PC-9 (cell line): ENCODE results near the gene MSI2. TPM values are rescaled to one million over a fixed set of nuclear protein-coding genes. Genes with fewer than 3 reads are reported as not detected.
A peak's percentile ranks its signal among the peaks of the same experiment; 100 is the strongest.

Experiments
- BruUV-seq: library from RNA; stranded (reverse); fragments of 400-500 nt; replicated peaks from 2 replicates; lab custom pipeline; 2021; lab: Mats Ljungman, UMichigan
- CTCF ChIA-PET: fragments of 300-600 bp; sonication (Branson Sonifier 250); formaldehyde crosslinking; loops from one replicate; lab custom pipeline; 2022; ENCODE audit warnings: antibody characterized with exemption; lab: Charles Lee
- POLR2A ChIA-PET: fragments of 300-600 bp; sonication (Branson Sonifier 250); formaldehyde crosslinking; loops from one replicate; lab custom pipeline; 2022; ENCODE audit warnings: antibody characterized with exemption; ENCODE audit not compliant: unreplicated experiment; lab: Charles Lee
- DNase-seq, 2 experiments: peaks; one replicate each; pipeline versions ENCODE4 v3.0.0 to v3.0.0-alpha.2; 2015 to 2022; ENCODE audit warnings: mixed read lengths in 1 of 2
- H2AFZ ChIP-seq: fragments of 200-600 bp; sonication (generic); 2 replicates; pipeline ENCODE4 v1.8.1; 2017; ENCODE audit warnings: antibody characterized with exemption
- H3F3A ChIP-seq: fragments of 200-600 bp; sonication (generic); 2 replicates; pipeline ENCODE4 v1.8.1; 2017; ENCODE audit warnings: antibody characterized with exemption, mild to moderate bottlenecking, low read depth; ENCODE audit not compliant: insufficient read depth
- H3K27ac ChIP-seq: fragments of 200-600 bp; sonication (generic); 2 replicates; pipeline ENCODE4 v1.6.1; 2016; ENCODE audit warnings: mixed run types
- H3K27me3 ChIP-seq: fragments of 200-600 bp; sonication (generic); 2 replicates; pipeline ENCODE4 v1.6.1; 2016; ENCODE audit warnings: low read depth, mixed run types; ENCODE audit not compliant: insufficient read depth
- H3K36me3 ChIP-seq: fragments of 200-600 bp; sonication (generic); 2 replicates; pipeline ENCODE4 v1.6.1; 2016; ENCODE audit warnings: low read depth, mixed run types
- H3K4me1 ChIP-seq: fragments of 200-600 bp; sonication (generic); replicated peaks from 2 replicates; pipeline ENCODE4 v1.6.1; 2016; ENCODE audit warnings: mixed run types; ENCODE audit not compliant: insufficient read depth
- H3K4me2 ChIP-seq: fragments of 200-600 bp; sonication (generic); 2 replicates; pipeline ENCODE4 v1.6.1; 2017; ENCODE audit warnings: mixed run types
- H3K4me3 ChIP-seq: fragments of 200-600 bp; sonication (generic); 2 replicates; pipeline ENCODE4 v1.6.1; 2016; ENCODE audit warnings: mixed run types
- H3K79me2 ChIP-seq: fragments of 200-600 bp; sonication (generic); 2 replicates; pipeline ENCODE4 v1.6.1; 2017; ENCODE audit warnings: low read depth, mixed run types
- H3K9me2 ChIP-seq: fragments of 200-600 bp; sonication (generic); 2 replicates; pipeline ENCODE4 v1.8.1; 2017; ENCODE audit warnings: mild to moderate bottlenecking; ENCODE audit not compliant: insufficient read depth
- H3K9me3 ChIP-seq: fragments of 200-600 bp; sonication (generic); 2 replicates; pipeline ENCODE4 v1.8.1; 2016; ENCODE audit warnings: low read depth; ENCODE audit not compliant: insufficient read depth
- H4K20me1 ChIP-seq: fragments of 200-600 bp; sonication (generic); 2 replicates; pipeline ENCODE4 v1.8.1; 2017; ENCODE audit not compliant: insufficient read depth
- CTCF ChIP-seq: fragments of 200-600 bp; sonication (generic); conservative IDR thresholded peaks from 2 replicates; pipeline ENCODE4 v1.6.1; 2017; ENCODE audit warnings: mixed run types, antibody characterized with exemption, mild to moderate bottlenecking, moderate library complexity
- EZH2 ChIP-seq: fragments of 200-600 bp; sonication (generic); IDR thresholded peaks from 2 replicates; pipeline ENCODE4 v1.8.0; 2017; ENCODE audit warnings: antibody characterized with exemption, low read depth
- intact Hi-C: fragments of 100-400 bp; cut with micrococcal nuclease; formaldehyde crosslinking; loops from one replicate; pipeline ENCODE4 v1.10.0; 2022; ENCODE audit not compliant: unreplicated experiment
- total RNA-seq: library from RNA; stranded (reverse); gene quantifications from 2 replicates; pipeline ENCODE4 v1.2.3, GENCODE V29; 2021

Gene MSI2
- total RNA-seq, 1 experiment from 2014 or later: 15.7 TPM

DNA sequence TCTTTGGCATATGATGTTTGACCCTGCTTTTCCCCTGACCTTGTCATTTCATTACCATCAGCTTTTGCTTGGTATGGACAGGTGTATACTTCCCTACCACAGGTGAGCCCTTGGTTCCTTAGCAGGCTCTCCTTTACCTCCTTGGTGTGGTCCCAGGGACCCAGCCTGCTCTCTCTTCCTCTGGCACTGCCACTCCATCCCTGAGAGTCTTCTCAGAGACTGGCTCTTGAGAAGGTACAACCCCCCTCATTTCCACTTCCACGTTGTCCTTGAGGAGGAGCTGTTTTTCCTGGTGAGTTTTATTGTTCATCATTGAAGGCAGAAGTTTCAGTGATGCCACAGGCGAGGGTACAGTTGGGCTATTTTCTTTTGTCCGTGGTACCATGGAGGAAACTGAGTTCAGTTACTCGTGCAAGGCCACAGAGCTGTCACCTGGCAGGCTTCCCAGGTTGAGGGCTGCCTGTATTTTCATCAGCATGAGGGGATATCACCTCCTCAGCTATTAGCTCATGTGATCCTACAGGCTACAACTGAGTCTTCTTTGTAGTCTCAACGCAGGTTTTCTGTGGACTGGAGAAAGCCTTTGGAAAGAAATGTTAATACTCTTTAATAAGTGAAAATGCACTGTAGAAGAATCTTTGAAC, 52.3 kb downstream of the MSI2 start:
- H3F3A ChIP-seq: no peaks in the 10 kb centered on the region
- no peaks in the 10 kb centered on the region; the same call in 1 of the 2 replicates for H4K20me1 ChIP-seq
- H3K9me2 ChIP-seq: no peaks in the 10 kb centered on the region
- H3K9me3 ChIP-seq: no peaks in the 10 kb centered on the region
- H3K27me3 ChIP-seq: peaks cover 38% of the 10 kb centered on the region
- H3K4me3 ChIP-seq: no peak overlapping the region
- H3K79me2 ChIP-seq: no peaks in the 10 kb centered on the region
- no TSS peak for BruUV-seq
- ChIA-PET POLR2A (no interaction called here), CTCF (no interaction called here)
- no peak for TF ChIP-seq EZH2
- TF ChIP-seq CTCF: no peak
- H3K27ac ChIP-seq: no peak overlapping the region
- intact Hi-C loops: no loop called here
- no peak overlapping the region for H2AFZ ChIP-seq
- no peaks in the 10 kb centered on the region for H3K36me3 ChIP-seq
- H3K4me2 ChIP-seq: no peak overlapping the region
- DNase-seq: peak in 1 of 2 experiments; percentile 8
- H3K4me1 ChIP-seq: no peaks in the 10 kb centered on the region

- TF ChIP-seq EZH2: no peak
- TF ChIP-seq CTCF: no peak
- H2AFZ ChIP-seq: no peak overlapping the region
- no peaks in the 10 kb centered on the region for H3K4me1 ChIP-seq
- no peak overlapping the region for H3K4me2 ChIP-seq
- DNase-seq: no peak
- no peaks in the 10 kb centered on the region for H3K36me3 ChIP-seq
- no peaks in the 10 kb centered on the region for H3K9me3 ChIP-seq
- H4K20me1 ChIP-seq: no peaks in the 10 kb centered on the region; the same call in 1 of the 2 replicates
- intact Hi-C loops: no loop called here
- no peaks in the 10 kb centered on the region for H3K79me2 ChIP-seq
- ChIA-PET POLR2A (no interaction called here), CTCF (no interaction called here)
- H3K4me3 ChIP-seq: no peak overlapping the region
- no peak overlapping the region for H3K27ac ChIP-seq
- H3F3A ChIP-seq: no peaks in the 10 kb centered on the region
- no TSS peak for BruUV-seq
- H3K27me3 ChIP-seq: peaks cover 43% of the 10 kb centered on the region
- H3K9me2 ChIP-seq: no peaks in the 10 kb centered on the region
Measured at GRCh38 chr17:57309479-57309878, 53.2 kb downstream of the MSI2 start.

DNA sequence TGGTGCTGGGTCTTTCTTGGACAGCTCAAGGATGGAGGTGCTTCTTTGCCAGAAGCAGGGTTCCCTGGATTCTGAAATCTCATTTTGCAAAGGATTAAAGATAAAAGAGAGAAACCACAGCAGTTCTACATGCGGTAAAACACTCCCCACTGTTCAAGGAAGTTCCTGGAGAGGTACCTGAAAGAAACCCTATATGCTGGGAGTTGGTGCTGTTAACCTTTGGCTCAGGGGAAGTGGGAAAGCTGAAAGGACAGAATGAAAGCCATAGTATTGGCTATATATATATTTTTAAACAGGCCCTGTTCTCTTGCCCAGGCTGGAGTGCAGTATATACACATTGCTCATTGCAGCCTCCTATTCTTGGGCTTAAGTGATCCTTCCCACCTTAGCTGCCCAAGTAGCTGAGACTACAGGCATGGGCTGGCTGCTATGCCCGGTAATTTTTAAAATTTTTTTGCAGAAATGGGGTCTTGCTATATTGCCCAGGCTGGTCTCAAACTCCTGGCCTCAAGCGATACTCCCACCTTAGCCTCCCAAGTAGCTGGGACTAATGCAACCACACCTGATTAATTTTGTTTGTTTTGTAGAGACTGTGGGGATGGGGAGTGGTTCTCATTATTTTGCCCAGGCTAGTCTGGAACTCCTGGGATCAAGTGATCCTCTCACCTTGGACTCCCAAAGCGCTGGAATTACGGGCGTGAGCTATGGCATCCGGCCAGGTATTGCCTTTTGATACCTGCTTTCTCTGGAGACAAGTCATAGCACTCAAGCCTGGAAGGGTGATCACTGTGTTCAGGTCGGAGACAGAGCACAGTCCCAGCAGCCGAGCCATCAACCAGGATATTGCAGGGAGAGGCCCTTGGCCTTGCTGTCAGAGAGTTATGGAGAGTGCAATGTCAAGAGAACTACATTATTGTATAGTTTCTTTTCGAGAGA, 55.2 kb downstream of the MSI2 start:
- CTCF ChIA-PET: no interaction called here
- POLR2A ChIA-PET: no interaction called here
- no peak for DNase-seq
- Histone ChIP-seq H4K20me1 (no peaks in the 10 kb centered on the region; the same call in 1 of the 2 replicates), H3K4me3 (no peak overlapping the region), H3K4me1 (no peaks in the 10 kb centered on the region), H3K9me2 (no peaks in the 10 kb centered on the region), H3F3A (no peaks in the 10 kb centered on the region), H3K36me3 (no peaks in the 10 kb centered on the region), H3K4me2 (no peak overlapping the region), H3K27ac (no peak overlapping the region), H2AFZ (no peak overlapping the region), H3K27me3 (peaks cover 50% of the 10 kb centered on the region), H3K79me2 (no peaks in the 10 kb centered on the region), H3K9me3 (no peaks in the 10 kb centered on the region)
- intact Hi-C loops: no loop called here
- TF ChIP-seq EZH2 (no peak), CTCF (no peak)
- BruUV-seq: no TSS peak
